Measurements from ENCODE around the gene PROCR.
"Not testable (repeated sequence)": the region's sequence is repeated elsewhere in the genome, so short reads cannot be mapped to it uniquely, and the experiment has no call there.

The PROCR gene

GRCh38 chr20:35176132-35176531 lies 4.3 kb downstream of the PROCR start:
- no peak overlapping the region for H3K27ac ChIP-seq (ENCODE audit: low read depth, low read length)
- H3K4me3 ChIP-seq (ENCODE audit: low read depth in 1 of 2, low read length in 2 of 2), result no peak overlapping the region

DNA sequence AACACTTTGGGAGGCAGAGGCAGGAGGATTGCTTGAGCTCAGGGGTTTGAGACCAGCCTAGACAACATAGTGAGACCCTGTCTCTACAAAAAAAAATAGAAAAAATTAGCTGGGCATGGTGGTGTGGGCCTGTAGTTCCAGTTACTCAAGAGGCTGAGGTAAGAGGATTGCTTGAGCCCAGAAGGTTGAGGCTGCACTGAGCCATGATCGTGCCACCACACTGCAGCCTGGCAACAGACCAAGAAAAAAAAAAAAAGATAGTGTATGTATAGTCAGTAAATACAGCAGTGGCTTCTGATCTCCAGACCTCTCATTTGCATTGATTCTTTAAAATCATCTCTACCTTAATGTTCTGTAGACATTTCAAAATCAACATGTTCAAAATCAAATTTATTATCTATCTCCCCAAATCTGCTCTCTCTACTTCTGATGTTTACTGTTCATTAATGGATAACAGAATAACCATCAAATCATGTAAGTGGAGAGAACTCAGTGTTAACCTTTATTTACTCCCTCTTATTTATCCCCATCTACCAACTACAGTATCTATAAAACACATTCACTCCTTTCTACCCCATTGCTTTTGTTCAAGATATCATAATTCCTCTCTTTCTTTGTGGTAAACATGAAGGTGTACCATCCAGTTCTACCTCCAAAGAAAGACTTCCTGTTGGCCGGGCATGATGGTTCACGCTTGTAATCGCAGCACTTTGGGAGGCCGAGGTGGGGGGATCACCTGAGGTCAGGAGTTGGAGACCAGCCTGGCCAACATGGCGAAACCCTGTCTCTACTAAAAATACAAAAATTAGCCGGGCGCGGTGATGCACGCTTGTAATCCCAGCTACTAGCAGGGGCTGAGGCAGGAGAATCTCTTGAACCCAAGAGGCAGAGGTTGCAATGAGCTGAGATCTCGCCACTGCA lies 7.7 kb downstream of the PROCR start:
- H3K36me3 ChIP-seq (ENCODE audit: control insufficient read depth in 1 of 2, insufficient read depth in 2 of 2, low read length in 2 of 2), result peaks cover 0 to 7% of the 10 kb centered on the region in 2 donors
- no peak overlapping the region for H3K27ac ChIP-seq (ENCODE audit: low read depth, low read length)
- H3K9ac ChIP-seq (ENCODE audit: low read depth in 1 of 2, low read length in 2 of 2), result no peak overlapping the region
- H3K4me3 ChIP-seq (ENCODE audit: low read depth in 1 of 2, low read length in 2 of 2), result no peak overlapping the region
- H3K27me3 ChIP-seq (ENCODE audit: control insufficient read depth in 1 of 2, insufficient read depth in 2 of 2, low read length in 2 of 2), result no peaks in the 10 kb centered on the region
- no peaks in the 10 kb centered on the region for H3K9me3 ChIP-seq (ENCODE audit: control insufficient read depth in 1 of 2, low read length in 2 of 2)
- H3K4me1 ChIP-seq (ENCODE audit: control insufficient read depth in 1 of 2, insufficient read depth in 2 of 2, low read length in 2 of 2), result no peaks in the 10 kb centered on the region

More at GRCh38 chr20:35176132-35176531, 4.3 kb downstream of the PROCR start:
- H3K9ac ChIP-seq (ENCODE audit: low read depth in 1 of 2, low read length in 2 of 2), result no peak overlapping the region
- no peaks in the 10 kb centered on the region for H3K27me3 ChIP-seq (ENCODE audit: control insufficient read depth in 1 of 2, insufficient read depth in 2 of 2, low read length in 2 of 2)
- H3K4me1 ChIP-seq (ENCODE audit: control insufficient read depth in 1 of 2, insufficient read depth in 2 of 2, low read length in 2 of 2), result peaks cover 5 to 15% of the 10 kb centered on the region in 2 donors
- no peaks in the 10 kb centered on the region for H3K9me3 ChIP-seq (ENCODE audit: control insufficient read depth in 1 of 2, low read length in 2 of 2)
- peaks cover 0 to 7% of the 10 kb centered on the region in 2 donors for H3K36me3 ChIP-seq (ENCODE audit: control insufficient read depth in 1 of 2, insufficient read depth in 2 of 2, low read length in 2 of 2)

GRCh38 chr20:35180266-35180665 lies 8.4 kb downstream of the PROCR start:
- peaks cover 0 to 7% of the 10 kb centered on the region in 2 donors for H3K36me3 ChIP-seq (ENCODE audit: control insufficient read depth in 1 of 2, insufficient read depth in 2 of 2, low read length in 2 of 2)
- H3K27ac ChIP-seq (ENCODE audit: low read depth, low read length), result no peak overlapping the region
- H3K27me3 ChIP-seq (ENCODE audit: control insufficient read depth in 1 of 2, insufficient read depth in 2 of 2, low read length in 2 of 2), result no peaks in the 10 kb centered on the region
- H3K4me1 ChIP-seq (ENCODE audit: control insufficient read depth in 1 of 2, insufficient read depth in 2 of 2, low read length in 2 of 2), result no peaks in the 10 kb centered on the region
- H3K4me3 ChIP-seq (ENCODE audit: low read depth in 1 of 2, low read length in 2 of 2), result no peak overlapping the region
- no peaks in the 10 kb centered on the region for H3K9me3 ChIP-seq (ENCODE audit: control insufficient read depth in 1 of 2, low read length in 2 of 2)
- no peak overlapping the region for H3K9ac ChIP-seq (ENCODE audit: low read depth in 1 of 2, low read length in 2 of 2)

DNA sequence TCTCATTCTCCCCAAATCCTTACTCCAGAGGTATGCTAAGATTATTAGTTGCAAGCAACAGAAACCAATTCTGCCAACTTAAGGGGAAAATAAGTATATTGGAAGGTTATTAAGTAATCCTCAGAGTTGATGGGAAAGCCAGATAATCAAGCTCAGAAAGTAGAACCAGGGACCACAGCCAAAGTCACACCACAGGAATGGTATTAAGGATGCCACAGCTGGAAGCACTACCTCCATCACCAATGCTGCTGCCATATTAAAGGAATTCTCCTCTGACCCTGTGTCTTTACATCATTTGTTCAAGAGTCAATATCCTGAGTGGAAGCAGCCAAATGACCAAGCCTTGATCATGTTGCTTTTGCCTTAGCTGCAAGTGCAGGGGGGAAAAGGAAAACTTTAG lies 9.9 kb downstream of the PROCR start:
- peaks cover 0 to 1% of the 10 kb centered on the region in 2 donors for H3K36me3 ChIP-seq (ENCODE audit: control insufficient read depth in 1 of 2, insufficient read depth in 2 of 2, low read length in 2 of 2)
- H3K27ac ChIP-seq (ENCODE audit: low read depth, low read length), result no peak overlapping the region
- no peak overlapping the region for H3K9ac ChIP-seq (ENCODE audit: low read depth in 1 of 2, low read length in 2 of 2)
- H3K4me1 ChIP-seq (ENCODE audit: control insufficient read depth in 1 of 2, insufficient read depth in 2 of 2, low read length in 2 of 2), result no peaks in the 10 kb centered on the region
- H3K9me3 ChIP-seq (ENCODE audit: control insufficient read depth in 1 of 2, low read length in 2 of 2), result no peaks in the 10 kb centered on the region
- no peak overlapping the region for H3K4me3 ChIP-seq (ENCODE audit: low read depth in 1 of 2, low read length in 2 of 2)
- no peaks in the 10 kb centered on the region for H3K27me3 ChIP-seq (ENCODE audit: control insufficient read depth in 1 of 2, insufficient read depth in 2 of 2, low read length in 2 of 2)

GRCh38 chr20:35186691-35187289 lies 14.9 kb downstream of the PROCR start:
- not testable (repeated sequence) for H3K27ac ChIP-seq (ENCODE audit: low read depth, low read length); H3K4me3 ChIP-seq (ENCODE audit: low read depth in 1 of 2, low read length in 2 of 2); H3K9me3 ChIP-seq (ENCODE audit: control insufficient read depth in 1 of 2, low read length in 2 of 2); H3K9ac ChIP-seq (ENCODE audit: low read depth in 1 of 2, low read length in 2 of 2); H3K27me3 ChIP-seq (ENCODE audit: control insufficient read depth in 1 of 2, insufficient read depth in 2 of 2, low read length in 2 of 2); H3K36me3 ChIP-seq (ENCODE audit: control insufficient read depth in 1 of 2, insufficient read depth in 2 of 2, low read length in 2 of 2); H3K4me1 ChIP-seq (ENCODE audit: control insufficient read depth in 1 of 2, insufficient read depth in 2 of 2, low read length in 2 of 2)

DNA sequence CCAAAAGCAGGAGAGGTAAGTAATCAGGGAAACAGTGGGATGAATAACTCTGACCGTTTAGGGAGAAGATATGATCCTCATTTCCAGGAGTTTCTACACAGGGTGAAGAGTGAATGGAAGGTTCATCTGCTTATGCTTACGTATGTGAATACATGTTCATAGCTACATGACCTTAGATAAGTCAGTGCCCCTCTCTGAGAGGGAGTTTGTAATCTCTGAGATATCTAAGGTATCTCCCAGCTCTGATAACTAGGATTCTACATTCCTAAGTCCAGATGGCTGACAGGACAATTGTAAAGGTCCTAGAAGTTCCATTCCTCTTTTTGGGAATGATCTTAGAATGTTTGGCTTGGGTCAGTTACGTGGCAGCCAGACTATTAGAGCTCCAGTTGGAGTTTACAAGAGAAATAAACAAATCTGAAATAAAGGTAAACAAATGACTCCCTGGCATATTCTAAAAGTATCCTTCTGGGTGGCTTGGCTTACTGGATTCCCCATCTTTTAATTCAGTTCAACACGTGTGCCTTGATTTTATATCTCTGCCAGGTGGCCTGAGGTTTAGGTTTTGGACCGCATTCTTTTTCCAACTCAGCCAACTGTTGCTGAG lies 15.8 kb downstream of the PROCR start:
- Histone ChIP-seq H3K9ac (ENCODE audit: low read depth in 1 of 2, low read length in 2 of 2) (no peak overlapping the region), H3K27ac (ENCODE audit: low read depth, low read length) (no peak overlapping the region), H3K36me3 (ENCODE audit: control insufficient read depth in 1 of 2, insufficient read depth in 2 of 2, low read length in 2 of 2) (no peaks in the 10 kb centered on the region), H3K4me1 (ENCODE audit: control insufficient read depth in 1 of 2, insufficient read depth in 2 of 2, low read length in 2 of 2) (peaks cover 4 to 6% of the 10 kb centered on the region in 2 donors), H3K9me3 (ENCODE audit: control insufficient read depth in 1 of 2, low read length in 2 of 2) (no peaks in the 10 kb centered on the region), H3K4me3 (ENCODE audit: low read depth in 1 of 2, low read length in 2 of 2) (no peak overlapping the region), H3K27me3 (ENCODE audit: control insufficient read depth in 1 of 2, insufficient read depth in 2 of 2, low read length in 2 of 2) (no peaks in the 10 kb centered on the region)

- H3K27me3 ChIP-seq (ENCODE audit: control insufficient read depth in 1 of 2, insufficient read depth in 2 of 2, low read length in 2 of 2); H3K27ac ChIP-seq (ENCODE audit: low read depth, low read length): not testable (repeated sequence)
Measured at GRCh38 chr20:35189223-35189622, 17.4 kb downstream of the PROCR start.

GRCh38 chr20:35190556-35190955 lies 18.7 kb downstream of the PROCR start:
- H3K36me3 ChIP-seq (ENCODE audit: control insufficient read depth in 1 of 2, insufficient read depth in 2 of 2, low read length in 2 of 2), result no peaks in the 10 kb centered on the region
- H3K27me3 ChIP-seq (ENCODE audit: control insufficient read depth in 1 of 2, insufficient read depth in 2 of 2, low read length in 2 of 2), result no peaks in the 10 kb centered on the region
- no peaks in the 10 kb centered on the region for H3K9me3 ChIP-seq (ENCODE audit: control insufficient read depth in 1 of 2, low read length in 2 of 2)
- H3K4me3 ChIP-seq (ENCODE audit: low read depth in 1 of 2, low read length in 2 of 2), result no peak overlapping the region
- peaks cover 4 to 6% of the 10 kb centered on the region in 2 donors for H3K4me1 ChIP-seq (ENCODE audit: control insufficient read depth in 1 of 2, insufficient read depth in 2 of 2, low read length in 2 of 2)
- H3K27ac ChIP-seq (ENCODE audit: low read depth, low read length), result no peak overlapping the region
- H3K9ac ChIP-seq (ENCODE audit: low read depth in 1 of 2, low read length in 2 of 2), result no peak overlapping the region

More at GRCh38 chr20:35189223-35189622, 17.4 kb downstream of the PROCR start:
- H3K4me1 ChIP-seq (ENCODE audit: control insufficient read depth in 1 of 2, insufficient read depth in 2 of 2, low read length in 2 of 2); H3K9me3 ChIP-seq (ENCODE audit: control insufficient read depth in 1 of 2, low read length in 2 of 2); H3K9ac ChIP-seq (ENCODE audit: low read depth in 1 of 2, low read length in 2 of 2); H3K36me3 ChIP-seq (ENCODE audit: control insufficient read depth in 1 of 2, insufficient read depth in 2 of 2, low read length in 2 of 2); H3K4me3 ChIP-seq (ENCODE audit: low read depth in 1 of 2, low read length in 2 of 2): not testable (repeated sequence)

GRCh38 chr20:35191419-35192117 lies 19.7 kb downstream of the PROCR start:
- H3K36me3 ChIP-seq (ENCODE audit: control insufficient read depth in 1 of 2, insufficient read depth in 2 of 2, low read length in 2 of 2), result no peaks in the 10 kb centered on the region
- no peaks in the 10 kb centered on the region for H3K27me3 ChIP-seq (ENCODE audit: control insufficient read depth in 1 of 2, insufficient read depth in 2 of 2, low read length in 2 of 2)
- no peak overlapping the region for H3K27ac ChIP-seq (ENCODE audit: low read depth, low read length)
- peaks cover 4 to 6% of the 10 kb centered on the region in 2 donors for H3K4me1 ChIP-seq (ENCODE audit: control insufficient read depth in 1 of 2, insufficient read depth in 2 of 2, low read length in 2 of 2)
- H3K9ac ChIP-seq (ENCODE audit: low read depth in 1 of 2, low read length in 2 of 2), result no peak overlapping the region
- no peak overlapping the region for H3K4me3 ChIP-seq (ENCODE audit: low read depth in 1 of 2, low read length in 2 of 2)
- peaks cover under 1 to 7% of the 10 kb centered on the region in 2 donors for H3K9me3 ChIP-seq (ENCODE audit: control insufficient read depth in 1 of 2, low read length in 2 of 2)
